Muscle of arm (tissue), 14 donors: ENCODE results near the gene CRYGS. TPM values are rescaled to one million over a fixed set of nuclear protein-coding genes. Genes with fewer than 3 reads are reported as not detected.
"Not testable (repeated sequence)": the region's sequence is repeated elsewhere in the genome, so short reads cannot be mapped to it uniquely, and the experiment has no call there.

Experiments
- DNase-seq: peaks from one replicate; pipeline ENCODE4 v3.0.0-alpha.2; 2013
- long read RNA-seq, 11 donors: transcript quantifications; one replicate each; lab custom pipeline, GENCODE V29; 2026
- polyA plus RNA-seq, 12 donors: library from polyadenylated mRNA; unstranded; fragments of 120-200 nt; gene quantifications; one replicate each; pipeline ENCODE4 v1.2.1, GENCODE V29; 2013; ENCODE audit not compliant: insufficient read length in 12 of 12

CRYGS gene
- 1 to 10 TPM in 10 of 12 donors, not detected in 2; 1.6 to 7.0 (median 3.2) TPM for polyA plus RNA-seq
- long read RNA-seq, donor 1, partial matches to known transcripts: 0 of 1 reads
- long read RNA-seq, donor 1, other reads (novel, unspliced or antisense): 0 of 1 reads
- long read RNA-seq, donor 2: 0 reads
- long read RNA-seq, donor 3: 0 reads
- long read RNA-seq, donor 4: 0 reads
- long read RNA-seq, donor 5, partial matches to known transcripts: 0 of 1 reads
- long read RNA-seq, donor 5, other reads (novel, unspliced or antisense): 0 of 1 reads
- long read RNA-seq, donor 6, partial matches to known transcripts: 0 of 1 reads
- long read RNA-seq, donor 6, other reads (novel, unspliced or antisense): 0 of 1 reads
- long read RNA-seq, donor 7: 0 reads
- long read RNA-seq, donor 8: 0 reads
- long read RNA-seq, donor 9: 0 reads
- long read RNA-seq, donor 10: 0 reads
- long read RNA-seq, donor 11: 0 reads

- no peak for DNase-seq
These were observed at the start of gene CRYGS for GRCh38 chr3:186544281-186544680. Gene CRYGS, minus strand, starts transcription at chr3:186544380. Its CDS starts 54 bp downstream, at chr3:186544326.

- DNase-seq: no peak
These were observed 49.7 kb upstream of the CRYGS start for GRCh38 chr3:186593862-186594261.

DNA sequence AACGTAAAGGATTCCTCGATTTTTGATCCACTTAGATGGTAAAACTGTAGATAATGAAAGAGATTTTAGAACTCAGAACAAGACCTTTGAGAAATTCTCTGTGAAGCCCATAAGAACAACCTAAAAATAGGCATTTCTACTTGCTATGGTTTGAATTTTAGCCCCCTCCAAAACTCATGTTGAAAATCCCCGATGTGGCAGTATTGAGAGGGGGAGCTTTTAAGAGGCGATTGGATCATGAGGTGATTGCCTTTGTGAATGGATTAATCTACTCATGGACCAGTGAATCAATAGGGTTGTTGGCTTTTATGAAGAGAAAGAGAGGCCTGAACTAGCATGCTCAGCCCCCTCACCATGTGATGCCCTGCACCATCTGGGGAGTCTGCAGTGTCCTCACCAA is 48.5 kb upstream of the CRYGS start:
- no peak for DNase-seq

GRCh38 chr3:186590580-186591295 is 46.6 kb upstream of the CRYGS start:
- no peak for DNase-seq

DNA sequence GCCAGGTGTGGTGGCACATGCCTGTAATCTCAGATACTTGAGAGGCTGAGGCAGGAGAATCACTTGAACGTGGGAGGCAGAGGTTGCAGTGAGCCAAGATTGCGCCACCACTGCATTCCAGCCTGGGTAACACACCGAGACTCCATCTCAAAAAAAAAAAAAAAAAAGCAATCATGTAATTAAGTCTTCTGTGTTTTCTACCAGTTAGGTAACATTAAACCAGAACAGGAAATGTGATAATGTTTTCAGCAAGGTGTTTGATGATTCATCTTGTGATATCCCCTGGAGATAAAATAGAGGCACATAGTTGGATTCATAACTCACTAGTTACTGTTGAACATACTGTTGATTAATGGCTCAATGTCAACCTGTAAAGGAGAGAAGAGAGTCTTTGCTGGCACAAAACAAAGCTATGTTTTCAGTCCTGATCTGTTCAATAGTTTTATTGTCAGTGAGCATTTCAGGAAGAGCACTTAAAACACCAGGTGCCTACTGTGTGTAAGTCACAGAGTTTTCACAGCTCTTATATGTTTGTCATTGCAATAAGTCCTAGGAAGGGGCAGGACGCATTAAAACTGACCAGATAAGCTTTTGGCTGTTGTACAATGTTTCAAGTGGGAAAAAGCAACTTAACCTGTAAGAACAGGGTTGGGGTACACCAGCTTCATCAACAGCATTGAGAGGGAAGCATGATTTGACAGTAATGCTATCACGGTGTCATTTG is 45.8 kb upstream of the CRYGS start:
- no peak for DNase-seq

DNA sequence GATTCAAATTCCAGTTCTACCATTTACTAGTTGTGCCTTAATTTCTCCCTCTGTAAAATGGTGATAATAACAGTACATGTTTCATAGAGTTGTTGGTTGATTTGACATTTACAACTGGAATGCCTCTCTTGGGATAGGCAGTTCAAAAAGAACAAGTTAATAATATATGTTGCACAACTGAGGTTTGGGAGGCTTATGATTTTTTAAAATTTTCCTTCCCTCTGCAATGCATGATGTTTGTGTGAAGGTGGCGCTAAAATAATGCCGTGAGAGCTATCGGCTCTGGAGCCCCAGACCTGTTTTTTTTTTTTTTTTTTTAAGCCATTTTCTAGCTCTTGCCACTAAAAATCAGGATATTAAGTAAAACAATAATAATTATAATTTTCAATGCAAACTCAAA is 44.9 kb upstream of the CRYGS start:
- DNase-seq: no peak

DNA sequence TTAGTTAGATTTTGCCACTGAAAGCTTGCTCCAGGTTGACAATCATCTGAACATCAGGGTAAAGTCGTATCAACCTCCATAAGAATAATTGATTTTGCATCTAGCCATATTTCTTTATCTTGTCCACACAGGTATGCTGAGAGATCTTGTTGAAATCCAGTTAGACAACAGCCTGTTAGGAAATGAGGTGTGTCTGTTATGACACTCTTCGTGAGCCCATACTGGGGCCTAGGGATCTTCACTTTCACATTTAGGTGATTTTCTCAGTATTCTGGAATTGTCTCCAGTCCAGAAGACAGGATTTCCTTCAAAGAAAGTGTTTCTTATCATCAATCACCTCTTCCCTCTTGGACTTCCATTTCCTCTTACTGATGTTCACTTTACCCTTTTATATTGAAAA is 44.5 kb upstream of the CRYGS start:
- DNase-seq: no peak

DNA sequence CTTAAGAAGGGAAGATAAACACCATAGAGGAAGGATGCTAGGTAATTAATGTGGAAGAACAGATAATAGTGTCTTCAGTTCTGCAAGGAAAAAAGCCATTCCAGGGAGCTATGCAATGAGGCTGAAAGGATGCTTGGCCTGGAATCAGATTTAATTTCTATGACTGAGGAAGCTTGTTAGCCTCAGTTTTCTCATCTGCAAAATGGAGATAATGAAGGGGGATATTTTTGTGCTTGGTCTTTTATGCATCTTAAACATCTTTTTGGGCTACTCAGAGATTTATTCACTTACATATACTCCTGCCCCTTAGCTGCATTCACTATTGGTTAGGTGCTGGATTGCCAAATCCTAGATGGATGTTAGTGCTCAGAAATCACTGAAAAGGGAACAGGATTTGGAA is 43.0 kb upstream of the CRYGS start:
- no peak for DNase-seq

- not testable (repeated sequence) for DNase-seq
These were observed 42.1 kb upstream of the CRYGS start for GRCh38 chr3:186586245-186586644.

- DNase-seq: no peak
These were observed 39.7 kb upstream of the CRYGS start for GRCh38 chr3:186583831-186584230.

- DNase-seq: no peak
These were observed 38.4 kb upstream of the CRYGS start for GRCh38 chr3:186582541-186582940.

GRCh38 chr3:186580785-186581184 is 36.6 kb upstream of the CRYGS start:
- no peak for DNase-seq

GRCh38 chr3:186577521-186577920 is 33.3 kb upstream of the CRYGS start:
- DNase-seq: no peak

- DNase-seq: no peak
These were observed 27.4 kb upstream of the CRYGS start for GRCh38 chr3:186571644-186572013.

DNA sequence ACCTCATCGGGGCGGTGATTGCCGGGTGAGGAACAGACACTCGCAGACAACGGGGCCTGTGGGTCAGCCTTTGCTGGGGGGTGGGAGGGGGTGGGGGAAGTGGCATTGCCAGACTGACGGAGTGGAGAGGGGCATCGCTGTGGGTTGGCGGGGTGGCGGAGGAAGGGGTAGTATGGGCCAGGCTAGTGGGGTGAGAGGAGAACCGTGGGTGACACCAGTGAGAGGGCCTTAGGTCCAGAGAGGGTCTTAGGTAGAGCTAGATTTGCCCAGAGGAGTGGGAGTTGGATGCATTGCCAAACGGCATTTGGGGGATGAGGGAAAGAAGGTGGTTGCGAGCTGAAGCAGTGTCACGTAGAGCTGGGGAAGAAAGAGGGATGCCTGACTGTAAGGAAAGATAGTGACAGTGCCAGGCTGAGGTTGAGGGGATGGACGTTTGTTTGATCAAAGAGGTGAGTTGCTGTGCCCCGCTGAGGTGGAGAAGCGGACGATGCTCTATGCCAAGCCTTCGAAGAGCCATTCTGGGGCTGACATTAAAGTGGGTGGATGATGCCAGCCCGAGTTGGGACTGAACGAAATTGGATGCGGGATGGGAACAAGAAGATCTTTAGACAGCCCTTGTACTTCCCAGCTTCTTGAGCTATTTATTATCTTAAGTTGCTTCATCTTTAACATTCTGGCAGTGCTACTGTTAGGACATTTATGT is 26.9 kb upstream of the CRYGS start:
- no peak for DNase-seq

GRCh38 chr3:186570096-186570940 is 26.1 kb upstream of the CRYGS start, which contains the start of gene DNAJB11:
Gene DNAJB11, plus strand, starts transcription at chr3:186570720. Its CDS starts 178 bp downstream, at chr3:186570898.
- peak; percentile 100 for DNase-seq

DNA sequence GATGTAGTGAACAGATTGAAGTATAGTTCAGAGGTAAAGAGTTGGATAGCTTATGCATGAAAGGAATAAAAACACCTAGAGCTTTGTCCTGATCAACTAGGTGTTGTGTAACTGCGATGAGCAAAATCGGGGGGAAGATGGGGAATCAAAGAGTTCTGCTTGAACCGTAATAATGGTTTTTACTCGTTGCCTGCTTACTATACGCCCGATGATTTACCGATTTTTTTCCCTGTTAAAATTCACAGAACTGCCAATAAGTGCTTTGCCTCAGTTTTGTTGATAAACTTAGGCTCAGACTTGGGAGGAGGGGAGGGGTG is 25.6 kb upstream of the CRYGS start:
- DNase-seq: no peak

DNA sequence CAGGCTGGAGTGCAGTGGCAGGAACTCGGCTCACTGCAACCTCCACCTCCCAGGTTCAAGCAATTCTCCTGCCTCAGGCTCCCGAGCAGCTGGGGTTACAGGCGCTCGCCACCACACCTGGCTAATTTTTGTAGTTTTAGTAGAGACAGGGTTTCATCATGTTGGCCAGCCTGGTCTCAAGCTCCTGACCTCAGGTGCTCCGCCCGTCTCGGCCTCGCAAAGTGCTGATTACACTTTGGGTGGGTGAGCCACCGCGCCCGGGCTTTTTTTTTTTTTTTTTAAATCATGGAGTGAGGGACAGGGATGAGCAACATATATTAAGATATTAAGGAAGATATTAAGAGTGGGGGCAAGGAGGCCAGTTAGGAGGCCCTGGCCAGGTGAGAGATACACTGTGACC is 25.2 kb upstream of the CRYGS start:
- DNase-seq: not testable (repeated sequence)

- DNase-seq: peak; percentile 94
These were observed 23.1 kb upstream of the CRYGS start, which contains the start of gene TBCCD1 for GRCh38 chr3:186567072-186567921. Gene TBCCD1, minus strand, starts transcription at chr3:186567339. Its CDS starts 3,010 bp downstream, at chr3:186564329.

- no peak for DNase-seq
These were observed 22.5 kb upstream of the CRYGS start for GRCh38 chr3:186566772-186567071.
